ENCODE data around the gene CREG1. TPM values are rescaled to one million over a fixed set of nuclear protein-coding genes. Genes with fewer than 3 reads are reported as not detected.
A peak's percentile ranks its signal among the peaks of the same experiment; 100 is the strongest.

The CREG1 gene
- total RNA-seq, 1 donor from 2014 or later = 171 TPM

DNA sequence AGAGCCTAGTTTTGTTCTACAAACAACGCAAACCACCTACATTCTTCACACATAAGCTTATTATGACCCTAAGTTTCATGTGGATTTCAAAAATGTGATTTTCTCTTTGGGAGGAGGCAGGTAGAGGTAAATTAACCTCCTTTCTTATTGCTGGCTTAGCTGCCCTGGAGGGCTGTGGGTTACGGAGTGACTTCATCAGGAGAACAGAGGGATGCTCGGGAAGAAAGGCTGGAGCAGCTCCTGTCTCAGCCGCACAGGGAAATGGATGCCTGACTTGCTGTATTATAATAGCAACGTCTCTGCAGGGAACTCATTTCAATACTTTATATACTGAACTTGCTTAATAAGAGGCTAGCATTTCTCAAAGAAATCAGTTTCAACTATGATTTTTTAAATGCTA is 14.1 kb upstream of the CREG1 start:
- Histone ChIP-seq H3K4me3 (no peak overlapping the region), H3K4me1 (peaks cover 4% of the 10 kb centered on the region), H3K9me3 (no peaks in the 10 kb centered on the region), H3K27me3 (no peaks in the 10 kb centered on the region), H3K27ac (no peak overlapping the region), H3K36me3 (no peaks in the 10 kb centered on the region)
- intact Hi-C loops (cut with DNase I) = no loop called here
- TF ChIP-seq, protein P1, sequence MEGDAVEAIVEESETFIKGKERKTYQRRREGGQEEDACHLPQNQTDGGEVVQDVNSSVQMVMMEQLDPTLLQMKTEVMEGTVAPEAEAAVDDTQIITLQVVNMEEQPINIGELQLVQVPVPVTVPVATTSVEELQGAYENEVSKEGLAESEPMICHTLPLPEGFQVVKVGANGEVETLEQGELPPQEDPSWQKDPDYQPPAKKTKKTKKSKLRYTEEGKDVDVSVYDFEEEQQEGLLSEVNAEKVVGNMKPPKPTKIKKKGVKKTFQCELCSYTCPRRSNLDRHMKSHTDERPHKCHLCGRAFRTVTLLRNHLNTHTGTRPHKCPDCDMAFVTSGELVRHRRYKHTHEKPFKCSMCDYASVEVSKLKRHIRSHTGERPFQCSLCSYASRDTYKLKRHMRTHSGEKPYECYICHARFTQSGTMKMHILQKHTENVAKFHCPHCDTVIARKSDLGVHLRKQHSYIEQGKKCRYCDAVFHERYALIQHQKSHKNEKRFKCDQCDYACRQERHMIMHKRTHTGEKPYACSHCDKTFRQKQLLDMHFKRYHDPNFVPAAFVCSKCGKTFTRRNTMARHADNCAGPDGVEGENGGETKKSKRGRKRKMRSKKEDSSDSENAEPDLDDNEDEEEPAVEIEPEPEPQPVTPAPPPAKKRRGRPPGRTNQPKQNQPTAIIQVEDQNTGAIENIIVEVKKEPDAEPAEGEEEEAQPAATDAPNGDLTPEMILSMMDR (IDR thresholded peaks at IDR 0.05) = no peak
- DNase-seq = no peak
- no peak for ATAC-seq

DNA sequence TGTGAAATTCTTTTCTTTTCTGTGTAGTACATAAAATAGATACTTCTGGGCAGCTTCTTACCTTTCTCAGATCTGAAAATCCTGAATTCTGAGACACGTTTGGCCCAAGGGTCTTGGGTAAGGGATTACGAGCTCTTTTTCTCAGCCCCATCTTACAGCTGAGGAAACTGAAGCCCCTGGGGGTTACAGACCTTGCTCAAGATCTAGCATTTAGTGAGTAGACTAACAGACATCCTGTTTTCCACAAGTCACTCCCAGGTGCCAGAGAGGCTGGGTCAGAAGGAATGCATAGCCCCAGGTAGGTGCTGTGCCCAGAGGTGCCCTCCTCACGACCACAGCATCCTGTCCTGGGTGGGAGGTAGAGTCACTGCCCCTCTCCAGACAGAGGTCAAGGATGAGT is 13.2 kb upstream of the CREG1 start:
- Histone ChIP-seq H3K27me3 (no peaks in the 10 kb centered on the region), H3K4me3 (no peak overlapping the region), H3K4me1 (peaks cover 4% of the 10 kb centered on the region), H3K9me3 (no peaks in the 10 kb centered on the region), H3K36me3 (no peaks in the 10 kb centered on the region), H3K27ac (no peak overlapping the region)
- TF ChIP-seq, protein P1 (IDR thresholded peaks at IDR 0.05) = no peak
- DNase-seq (no peak), ATAC-seq (no peak)
- intact Hi-C loops (cut with DNase I) = no loop called here

DNA sequence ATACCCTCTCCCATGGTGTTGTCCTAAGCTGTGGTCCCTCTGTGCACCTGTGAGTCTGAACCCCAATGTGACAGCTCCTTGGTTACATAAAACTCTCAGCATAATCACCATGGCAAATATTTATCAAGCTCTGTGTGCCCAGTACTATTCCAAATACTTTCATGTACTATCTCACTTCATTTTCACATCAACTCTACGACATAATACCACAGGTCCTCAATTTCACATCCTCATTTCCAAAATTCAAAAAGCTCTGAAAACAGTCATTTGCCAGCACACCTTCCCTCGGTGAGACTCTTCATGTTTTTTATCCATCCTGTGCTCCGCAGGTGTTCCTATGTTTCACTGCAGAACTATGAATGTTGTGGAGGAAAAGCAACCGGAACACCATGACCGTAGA is 12.4 kb upstream of the CREG1 start:
- no peak overlapping the region for H3K27ac ChIP-seq
- TF ChIP-seq, protein P1 (IDR thresholded peaks at IDR 0.05) = no peak
- ATAC-seq (no peak), DNase-seq (no peak)
- H3K9me3 ChIP-seq = no peaks in the 10 kb centered on the region
- no peak overlapping the region for H3K4me3 ChIP-seq
- peaks cover 4% of the 10 kb centered on the region for H3K4me1 ChIP-seq
- H3K27me3 ChIP-seq = no peaks in the 10 kb centered on the region
- no peaks in the 10 kb centered on the region for H3K36me3 ChIP-seq
- intact Hi-C loops (cut with DNase I) = no loop called here

DNA sequence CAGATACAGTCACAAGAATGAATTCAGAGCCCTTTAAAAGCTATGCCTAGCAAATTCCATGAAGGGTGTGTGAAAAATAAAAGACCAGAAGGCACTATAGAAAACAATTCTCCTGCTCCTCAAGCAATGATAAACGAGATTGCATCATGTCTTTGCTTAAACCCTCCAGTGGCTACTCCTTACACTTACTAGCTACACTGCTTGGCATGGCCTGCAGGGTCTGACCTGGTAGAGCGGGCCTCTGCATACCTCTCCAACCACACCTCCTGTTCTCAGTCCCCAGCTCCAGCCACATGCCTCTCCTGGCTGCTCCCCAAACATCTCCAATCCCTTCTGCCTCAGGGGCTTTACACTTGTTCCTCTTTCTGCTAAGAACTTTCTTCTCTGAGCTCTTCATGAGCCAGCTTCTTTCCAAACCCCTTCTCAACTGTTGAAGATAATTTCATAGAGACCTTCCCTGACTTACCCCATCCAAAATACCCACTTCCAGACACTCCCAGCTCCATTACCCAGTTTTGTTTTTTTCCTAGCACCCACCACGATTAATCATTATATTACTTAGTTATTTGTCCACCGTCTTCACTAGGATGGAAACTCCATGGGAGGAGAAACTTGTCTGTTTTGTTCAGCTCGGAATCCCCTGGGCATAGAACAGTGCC is 11.2 kb upstream of the CREG1 start:
- DNase-seq (peak; percentile 77), ATAC-seq (peak; percentile 94)
- Histone ChIP-seq H3K4me1 (peaks cover 4% of the 10 kb centered on the region), H3K27ac (no peak overlapping the region), H3K9me3 (no peaks in the 10 kb centered on the region), H3K4me3 (no peak overlapping the region), H3K36me3 (no peaks in the 10 kb centered on the region), H3K27me3 (no peaks in the 10 kb centered on the region)
- TF ChIP-seq, protein P1 (IDR thresholded peaks at IDR 0.05) = peak; percentile 8
- intact Hi-C loops (cut with DNase I) = no loop called here

DNA sequence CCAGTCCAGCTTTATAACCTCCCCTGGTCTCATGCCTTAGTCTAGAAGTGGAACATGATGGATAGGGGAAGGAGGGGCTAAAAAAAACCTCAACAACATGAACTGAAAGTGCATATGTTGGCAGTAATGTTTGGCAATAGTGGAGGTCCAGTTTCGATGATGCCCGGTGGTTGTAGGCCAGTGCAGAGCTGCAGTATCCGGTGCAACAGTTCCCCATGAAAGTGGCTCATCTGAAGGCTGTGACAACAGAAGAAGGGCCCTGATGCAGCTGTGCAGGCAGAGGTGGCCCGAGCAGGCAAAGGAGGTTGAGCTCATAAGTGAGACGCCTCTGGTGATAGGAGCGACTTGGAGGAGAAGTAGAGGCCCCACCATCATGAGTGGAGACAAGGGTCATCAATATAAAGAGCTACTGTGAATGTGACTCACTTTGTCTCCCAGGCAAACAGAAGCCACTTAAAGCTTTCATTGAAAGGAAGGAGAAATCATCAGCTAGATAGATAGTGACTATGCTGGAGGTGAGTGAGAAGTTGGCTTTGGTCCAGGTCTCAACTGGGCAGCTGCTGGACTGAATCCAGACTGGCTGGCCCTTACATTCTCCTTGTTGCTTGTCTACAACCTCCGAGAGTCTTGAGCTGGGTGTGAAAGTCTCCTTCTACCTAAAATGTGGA is 10.2 kb upstream of the CREG1 start:
- peaks cover 4% of the 10 kb centered on the region for H3K4me1 ChIP-seq
- H3K4me3 ChIP-seq = no peak overlapping the region
- H3K27me3 ChIP-seq = no peaks in the 10 kb centered on the region
- no peak overlapping the region for H3K27ac ChIP-seq
- intact Hi-C loops (cut with DNase I) = no loop called here
- no peak for DNase-seq
- TF ChIP-seq, protein P1 (IDR thresholded peaks at IDR 0.05) = no peak
- H3K36me3 ChIP-seq = no peaks in the 10 kb centered on the region
- ATAC-seq = peak; percentile 82
- no peaks in the 10 kb centered on the region for H3K9me3 ChIP-seq
